Kidney (tissue), 14 donors: Measurements from ENCODE around the gene PTGIS. TPM values are rescaled to one million over a fixed set of nuclear protein-coding genes. Genes with fewer than 3 reads are reported as not detected.

Experiments used
- DNase-seq, 5 donors: peaks; one replicate each; pipeline ENCODE4 v3.0.0-alpha.2; 2013 to 2020
- FAIRE-seq: peaks from 2 replicates; lab custom pipeline; 2012; peaks lifted over from hg19 to GRCh38; lab: Jason Lieb, UNC
- H3K27ac ChIP-seq, 2 donors: one replicate each; pipeline ENCODE4 v1.7.0; 2013; ENCODE audit warnings: low read depth in 2 of 2, low read length in 2 of 2, inconsistent platforms in 1 of 2
- H3K27me3 ChIP-seq: one replicate; pipeline ENCODE4 v1.7.1; 2013; ENCODE audit warnings: low read length, inconsistent platforms; ENCODE audit not compliant: control insufficient read depth, insufficient read depth
- H3K36me3 ChIP-seq, 3 donors: one replicate each; pipeline versions ENCODE4 v1.7.0 to v1.7.1; 2013; ENCODE audit warnings: low read length in 3 of 3, control low read depth in 1 of 3, inconsistent platforms in 1 of 3; ENCODE audit not compliant: insufficient read depth in 3 of 3, control insufficient read depth in 2 of 3
- H3K4me1 ChIP-seq, 3 donors: one replicate each; pipeline versions ENCODE4 v1.7.0 to v1.7.1; 2013; ENCODE audit warnings: low read length in 3 of 3, inconsistent platforms in 1 of 3, low read depth in 1 of 3; ENCODE audit not compliant: control insufficient read depth in 2 of 3, insufficient read depth in 2 of 3
- H3K4me3 ChIP-seq, 3 donors: one replicate each; pipeline versions ENCODE4 v1.7.0 to v1.8.1; 2013; ENCODE audit warnings: low read length in 3 of 3, control low read depth in 1 of 3, inconsistent platforms in 1 of 3
- H3K9ac ChIP-seq, 3 donors: one replicate each; pipeline versions ENCODE4 v1.7.0 to v1.7.1; 2013; ENCODE audit warnings: low read length in 3 of 3, control low read depth in 1 of 3, inconsistent platforms in 1 of 3
- H3K9me3 ChIP-seq, 3 donors: one replicate each; pipeline versions ENCODE4 v1.7.0 to v1.7.1; 2013; ENCODE audit warnings: low read length in 3 of 3, control low read depth in 1 of 3, inconsistent platforms in 1 of 3; ENCODE audit not compliant: control insufficient read depth in 2 of 3, insufficient read depth in 1 of 3
- intact Hi-C: fragments of 100-400 bp; cut with DNase I; formaldehyde crosslinking; loops from one replicate; pipeline ENCODE4 v1.11.1; 2022
- polyA plus RNA-seq: library from polyadenylated mRNA; stranded (reverse); fragments of 350-450 nt; fragmentation: Illumina TruSeq; extraction: RNeasy Lipid Tissue Mini Kit (QIAGEN cat#74804); gene quantifications from one replicate; pipeline ENCODE4 v1.2.3, GENCODE V29; 2014; ENCODE audit warnings: low read depth, low replicate concordance; ENCODE audit not compliant: insufficient read depth
- total RNA-seq: library from RNA; stranded (reverse); fragmentation: NEBNext Ultra II Directional; extraction: Animal tissue kit (Norgen Biotek cat#: 25700); gene quantifications from one replicate; pipeline ENCODE4 v1.2.1, GENCODE V29; 2021
- TF ChIP-seq, protein P1 (sequence below): IDR thresholded peaks from 3 replicates; pipeline ENCODE4 v1.5.1; 2012; ENCODE audit warnings: mild to moderate bottlenecking, moderate library complexity, borderline replicate concordance; ENCODE audit not compliant: insufficient read depth; ENCODE audit errors: extremely low read depth
- donor health status: control.
- donor health status: control.
- donor health status: control.
- donor health status: control.
- donor health status: control.
- donor health status: DM: yes; HTN: yes; CAD: no.
- donor health status: Normal renal cell carcinoma (clear cell type).

Gene PTGIS
- total and polyA plus RNA-seq, 2 donors from 2014 or later, result 3.1 to 24.1 TPM

DNA sequence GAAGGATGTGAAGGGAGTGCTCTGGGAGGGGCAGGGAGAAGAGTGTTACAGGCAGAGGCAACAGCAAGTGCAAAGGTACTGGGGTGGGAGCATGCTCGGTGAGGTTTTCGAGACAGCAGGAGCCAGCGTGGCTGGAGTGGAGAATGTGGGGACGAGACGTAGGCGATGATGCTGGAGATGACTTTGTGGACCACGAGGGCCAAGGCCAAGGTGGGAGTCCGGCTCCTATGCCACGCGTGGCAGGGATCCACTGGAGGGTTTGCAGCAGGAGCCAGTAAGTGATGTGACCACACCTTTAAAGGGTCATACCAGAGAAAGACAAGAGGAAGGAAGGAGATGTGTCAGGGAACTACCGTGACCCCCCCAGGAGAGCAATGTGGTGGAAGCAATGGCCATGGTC lies 7.3 kb downstream of the PTGIS start:
- H3K4me3 ChIP-seq, result no peak overlapping the region
- intact Hi-C loops, result no loop called here
- TF ChIP-seq, protein P1, sequence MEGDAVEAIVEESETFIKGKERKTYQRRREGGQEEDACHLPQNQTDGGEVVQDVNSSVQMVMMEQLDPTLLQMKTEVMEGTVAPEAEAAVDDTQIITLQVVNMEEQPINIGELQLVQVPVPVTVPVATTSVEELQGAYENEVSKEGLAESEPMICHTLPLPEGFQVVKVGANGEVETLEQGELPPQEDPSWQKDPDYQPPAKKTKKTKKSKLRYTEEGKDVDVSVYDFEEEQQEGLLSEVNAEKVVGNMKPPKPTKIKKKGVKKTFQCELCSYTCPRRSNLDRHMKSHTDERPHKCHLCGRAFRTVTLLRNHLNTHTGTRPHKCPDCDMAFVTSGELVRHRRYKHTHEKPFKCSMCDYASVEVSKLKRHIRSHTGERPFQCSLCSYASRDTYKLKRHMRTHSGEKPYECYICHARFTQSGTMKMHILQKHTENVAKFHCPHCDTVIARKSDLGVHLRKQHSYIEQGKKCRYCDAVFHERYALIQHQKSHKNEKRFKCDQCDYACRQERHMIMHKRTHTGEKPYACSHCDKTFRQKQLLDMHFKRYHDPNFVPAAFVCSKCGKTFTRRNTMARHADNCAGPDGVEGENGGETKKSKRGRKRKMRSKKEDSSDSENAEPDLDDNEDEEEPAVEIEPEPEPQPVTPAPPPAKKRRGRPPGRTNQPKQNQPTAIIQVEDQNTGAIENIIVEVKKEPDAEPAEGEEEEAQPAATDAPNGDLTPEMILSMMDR, result no peak
- FAIRE-seq, result no peak
- no peaks in the 10 kb centered on the region for H3K36me3 ChIP-seq
- H3K27me3 ChIP-seq, result no peaks in the 10 kb centered on the region
- H3K9ac ChIP-seq, result no peak overlapping the region
- peak in 1 of 5 donors; percentile 28 for DNase-seq
- H3K27ac ChIP-seq, result no peak overlapping the region
- H3K4me1 ChIP-seq, result no peaks in the 10 kb centered on the region
- H3K9me3 ChIP-seq, result no peaks in the 10 kb centered on the region

DNA sequence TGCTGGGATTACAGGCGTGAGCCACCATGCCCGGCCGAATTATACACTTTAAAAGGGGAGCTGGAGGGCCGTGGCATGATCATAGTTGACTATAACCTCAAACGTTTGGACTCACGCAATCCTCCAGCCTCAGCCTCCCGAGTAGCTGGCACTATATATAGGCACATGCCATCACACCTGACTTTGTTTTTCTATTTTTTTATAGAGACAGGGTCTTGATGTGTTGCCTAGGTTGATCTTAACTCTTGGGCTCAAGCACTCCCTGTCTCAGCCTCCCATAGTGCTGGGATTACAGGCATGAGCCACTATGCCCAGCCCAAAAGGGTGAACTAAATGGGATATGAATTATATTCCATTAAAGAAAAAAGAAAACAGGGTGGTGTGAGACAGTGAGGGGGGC lies 7.8 kb downstream of the PTGIS start:
- Histone ChIP-seq H3K9ac (no peak overlapping the region), H3K4me3 (no peak overlapping the region), H3K36me3 (no peaks in the 10 kb centered on the region), H3K27me3 (no peaks in the 10 kb centered on the region), H3K4me1 (no peaks in the 10 kb centered on the region), H3K9me3 (no peaks in the 10 kb centered on the region), H3K27ac (no peak overlapping the region)
- TF ChIP-seq, protein P1, result no peak
- FAIRE-seq (no peak), DNase-seq (peak in 1 of 5 donors; percentile 11)
- intact Hi-C loops, result no loop called here

DNA sequence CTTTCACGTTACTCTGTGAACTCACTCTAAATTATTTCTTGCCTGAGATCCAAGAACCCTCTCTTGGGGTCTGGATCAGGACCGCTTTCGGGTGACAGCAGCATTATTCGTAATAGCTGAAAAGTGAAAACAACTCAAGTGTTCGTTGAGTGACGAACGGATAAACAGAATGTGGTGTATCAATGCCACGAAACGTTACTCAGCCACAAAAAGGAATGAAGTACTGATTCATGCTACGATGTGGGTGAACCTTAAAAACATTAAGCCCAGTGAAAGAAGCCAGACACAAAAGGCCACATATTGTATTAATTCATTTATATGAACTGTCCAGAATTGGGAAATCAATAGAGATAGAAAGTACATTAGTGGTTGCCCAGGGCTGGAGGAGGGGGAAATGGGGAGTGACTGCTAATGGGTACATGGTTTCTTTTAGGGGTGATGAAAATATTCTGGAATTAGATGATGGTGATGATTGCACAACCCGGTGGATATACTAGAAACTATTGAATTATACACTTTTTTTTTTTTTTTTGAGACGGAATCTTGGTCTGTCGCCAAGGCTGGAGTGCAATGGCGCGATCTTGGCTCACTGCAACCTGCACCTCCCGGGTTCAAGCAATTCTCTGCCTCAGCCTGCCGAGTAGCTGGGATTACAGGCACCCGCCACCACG lies 8.4 kb downstream of the PTGIS start:
- no peaks in the 10 kb centered on the region for H3K36me3 ChIP-seq
- H3K9ac ChIP-seq, result no peak overlapping the region
- H3K4me1 ChIP-seq, result no peaks in the 10 kb centered on the region
- H3K4me3 ChIP-seq, result no peak overlapping the region
- no peaks in the 10 kb centered on the region for H3K9me3 ChIP-seq
- no peaks in the 10 kb centered on the region for H3K27me3 ChIP-seq
- H3K27ac ChIP-seq, result no peak overlapping the region
- intact Hi-C loops, result no loop called here
- FAIRE-seq, result no peak
- DNase-seq, result peak in 1 of 5 donors; percentile 2
- TF ChIP-seq, protein P1, result no peak

DNA sequence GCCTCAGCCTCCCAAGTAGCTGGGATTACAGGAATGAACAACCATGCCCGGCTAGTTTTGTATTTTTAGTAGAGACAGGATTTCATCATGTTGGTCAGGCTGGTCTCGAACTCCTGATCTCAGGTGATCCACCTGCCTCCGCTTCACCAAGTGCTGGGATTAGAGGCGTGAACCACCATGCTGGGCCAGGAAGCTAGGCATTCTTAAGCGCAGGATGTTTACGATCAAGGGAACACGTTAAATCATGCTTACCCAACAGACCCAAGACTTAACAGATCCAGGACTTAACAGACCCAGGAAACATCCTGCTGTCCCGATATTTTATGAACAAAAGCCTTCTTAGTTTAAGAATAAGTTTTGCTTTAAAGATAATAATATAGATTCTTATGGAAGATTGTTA lies 9.1 kb downstream of the PTGIS start:
- Histone ChIP-seq H3K27me3 (no peaks in the 10 kb centered on the region), H3K27ac (no peak overlapping the region), H3K4me1 (no peaks in the 10 kb centered on the region), H3K4me3 (no peak overlapping the region), H3K9me3 (no peaks in the 10 kb centered on the region), H3K9ac (no peak overlapping the region), H3K36me3 (no peaks in the 10 kb centered on the region)
- FAIRE-seq (no peak), DNase-seq (peak in 1 of 5 donors; percentile 1)
- intact Hi-C loops, result no loop called here
- TF ChIP-seq, protein P1, result no peak
